HFFc6 (cell line): Measurements from ENCODE around the gene TTC21A. TPM values are rescaled to one million over a fixed set of nuclear protein-coding genes. Genes with fewer than 3 reads are reported as not detected.

ENCODE experiments used
- DNase-seq: peaks from one replicate; pipeline ENCODE4 v3.0.0-alpha.2; 2018
- H3K27ac Mint-ChIP-seq: 2 replicates; pipeline ENCODE4 v1.8.0; 2020; ENCODE audit warnings: mild to moderate bottlenecking, mixed read lengths
- H3K27me3 Mint-ChIP-seq: 2 replicates; pipeline ENCODE4 v1.8.0; 2021; ENCODE audit warnings: mild to moderate bottlenecking, moderate library complexity, mixed read lengths; ENCODE audit not compliant: insufficient read depth
- H3K36me3 Mint-ChIP-seq: 2 replicates; pipeline ENCODE4 v1.8.0; 2021; ENCODE audit warnings: low read depth, mixed read lengths
- H3K4me1 Mint-ChIP-seq: 2 replicates; pipeline ENCODE4 v1.8.0; 2020; ENCODE audit warnings: low read depth, mixed read lengths
- H3K4me3 Mint-ChIP-seq: 2 replicates; pipeline ENCODE4 v1.8.0; 2020; ENCODE audit warnings: mild to moderate bottlenecking, moderate library complexity, mixed read lengths
- H3K9me3 Mint-ChIP-seq: 2 replicates; pipeline ENCODE4 v1.8.0; 2020; ENCODE audit warnings: mild to moderate bottlenecking, mixed read lengths
- total RNA-seq, 6 experiments: library from RNA; stranded (reverse); fragmentation: NEBNext Ultra II Directional; extraction: Animal tissue kit (Norgen Biotek cat#: 25700); gene quantifications; 2 replicates in 1 of 6; 3 replicates in 5 of 6; pipeline ENCODE4 v1.2.3, GENCODE V29; 2021
- TF ChIP-seq, protein P1 (sequence below): fragments of 200-600 bp; sonication (generic); IDR thresholded peaks from 2 replicates; pipeline ENCODE4 v1.5.0; 2021; ENCODE audit warnings: antibody characterized with exemption, mild to moderate bottlenecking

The TTC21A gene
- total RNA-seq, 6 experiments from 2014 or later, result 0.91 to 2.2 (median 1.8) TPM

DNA sequence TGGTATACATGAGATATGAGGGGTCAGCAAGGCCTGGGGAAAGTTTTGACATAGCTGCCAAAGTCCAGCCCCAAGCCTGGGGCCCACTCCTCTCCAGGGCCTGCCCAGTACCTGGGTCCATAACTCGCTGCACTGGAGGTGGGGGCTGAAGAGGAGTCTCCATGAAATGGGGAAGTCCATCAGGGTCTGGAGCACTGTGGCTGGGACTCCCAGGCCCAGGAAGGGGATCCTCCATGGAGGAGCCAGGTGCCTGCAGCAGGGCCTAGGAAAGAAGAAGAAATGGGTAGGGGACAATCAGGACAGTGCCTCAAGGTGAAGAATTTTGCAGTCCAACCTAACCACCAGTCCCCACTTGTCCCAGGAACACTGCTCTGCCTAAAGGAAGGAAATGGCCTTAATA lies 8.2 kb upstream of the TTC21A start:
- peaks cover 6% of the 10 kb centered on the region for H3K4me1 Mint-ChIP-seq
- H3K4me3 Mint-ChIP-seq, result no peak overlapping the region

DNA sequence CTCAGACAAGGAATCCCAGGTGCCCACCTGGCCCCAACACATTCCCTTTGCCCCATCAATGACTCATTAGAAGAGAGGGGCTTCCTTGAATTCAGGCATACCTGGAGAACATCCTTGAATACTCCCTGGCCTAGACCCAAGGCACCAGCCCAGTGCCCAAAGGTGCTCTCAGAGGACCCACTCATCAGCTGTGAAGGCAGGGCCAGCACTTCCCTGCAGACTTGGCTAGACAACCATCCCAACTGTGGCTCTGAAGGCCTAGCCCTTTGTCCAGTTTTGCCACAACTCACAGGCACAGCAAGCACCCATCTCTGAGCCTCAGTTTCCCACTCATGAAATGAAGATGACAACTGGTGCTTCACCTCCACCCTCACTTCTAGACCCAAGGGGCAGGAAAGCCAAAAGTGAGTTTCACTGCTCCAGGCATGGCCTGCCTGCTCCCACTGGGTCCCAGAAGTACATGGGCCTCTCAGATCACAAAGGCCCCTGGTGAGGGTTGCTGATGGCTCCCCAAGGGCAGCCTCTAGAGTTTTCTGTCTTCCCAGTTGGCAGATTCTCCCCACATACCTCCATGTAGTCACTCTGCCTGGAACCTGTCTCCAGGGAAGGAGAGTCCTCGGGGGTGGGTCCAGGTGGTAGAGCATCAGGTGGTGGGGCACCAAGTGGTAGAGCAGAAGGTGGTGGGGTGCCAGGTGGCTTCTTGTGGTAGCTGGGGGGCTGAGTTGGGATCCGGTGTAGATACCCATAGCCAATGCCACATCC lies 7.6 kb upstream of the TTC21A start:
- H3K9me3 Mint-ChIP-seq, result no peaks in the 10 kb centered on the region
- DNase-seq, result no peak
- H3K4me3 Mint-ChIP-seq, result no peak overlapping the region
- H3K36me3 Mint-ChIP-seq, result peaks cover 7% of the 10 kb centered on the region; the same call in 1 of the 2 replicates
- H3K4me1 Mint-ChIP-seq, result peaks cover 6% of the 10 kb centered on the region
- TF ChIP-seq, protein P1, sequence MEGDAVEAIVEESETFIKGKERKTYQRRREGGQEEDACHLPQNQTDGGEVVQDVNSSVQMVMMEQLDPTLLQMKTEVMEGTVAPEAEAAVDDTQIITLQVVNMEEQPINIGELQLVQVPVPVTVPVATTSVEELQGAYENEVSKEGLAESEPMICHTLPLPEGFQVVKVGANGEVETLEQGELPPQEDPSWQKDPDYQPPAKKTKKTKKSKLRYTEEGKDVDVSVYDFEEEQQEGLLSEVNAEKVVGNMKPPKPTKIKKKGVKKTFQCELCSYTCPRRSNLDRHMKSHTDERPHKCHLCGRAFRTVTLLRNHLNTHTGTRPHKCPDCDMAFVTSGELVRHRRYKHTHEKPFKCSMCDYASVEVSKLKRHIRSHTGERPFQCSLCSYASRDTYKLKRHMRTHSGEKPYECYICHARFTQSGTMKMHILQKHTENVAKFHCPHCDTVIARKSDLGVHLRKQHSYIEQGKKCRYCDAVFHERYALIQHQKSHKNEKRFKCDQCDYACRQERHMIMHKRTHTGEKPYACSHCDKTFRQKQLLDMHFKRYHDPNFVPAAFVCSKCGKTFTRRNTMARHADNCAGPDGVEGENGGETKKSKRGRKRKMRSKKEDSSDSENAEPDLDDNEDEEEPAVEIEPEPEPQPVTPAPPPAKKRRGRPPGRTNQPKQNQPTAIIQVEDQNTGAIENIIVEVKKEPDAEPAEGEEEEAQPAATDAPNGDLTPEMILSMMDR, result no peak
- no peaks in the 10 kb centered on the region; the same call in 1 of the 2 replicates for H3K27me3 Mint-ChIP-seq
- no peak overlapping the region for H3K27ac Mint-ChIP-seq

More for the DNA sequence above, 8.2 kb upstream of the TTC21A start:
- Mint-ChIP-seq H3K36me3 (peaks cover 11% of the 10 kb centered on the region; the same call in 1 of the 2 replicates), H3K27me3 (no peaks in the 10 kb centered on the region; the same call in 1 of the 2 replicates), H3K9me3 (no peaks in the 10 kb centered on the region), H3K27ac (no peak overlapping the region)
- TF ChIP-seq, protein P1, result no peak
- DNase-seq, result no peak

DNA sequence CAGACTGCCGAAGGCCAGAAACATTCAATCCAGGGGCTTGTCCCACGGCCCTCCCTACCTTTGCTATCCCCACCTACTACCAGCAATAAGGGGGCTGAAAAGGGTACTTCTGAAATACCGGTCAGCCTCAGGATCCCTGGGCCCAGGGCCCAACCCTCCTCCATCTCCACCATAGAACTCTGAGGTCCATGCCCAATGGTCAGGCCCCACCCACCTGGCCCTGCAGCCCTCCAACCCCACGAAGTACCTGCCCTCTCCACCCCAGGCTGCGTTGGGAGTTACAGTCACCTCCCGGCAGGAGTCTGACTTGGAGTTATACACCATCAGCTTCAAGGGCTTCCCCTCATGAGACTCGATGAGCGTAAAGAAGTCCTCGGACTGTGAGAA lies 7.0 kb upstream of the TTC21A start:
- H3K4me3 Mint-ChIP-seq, result no peak overlapping the region
- no peaks in the 10 kb centered on the region; the same call in 1 of the 2 replicates for H3K27me3 Mint-ChIP-seq

DNA sequence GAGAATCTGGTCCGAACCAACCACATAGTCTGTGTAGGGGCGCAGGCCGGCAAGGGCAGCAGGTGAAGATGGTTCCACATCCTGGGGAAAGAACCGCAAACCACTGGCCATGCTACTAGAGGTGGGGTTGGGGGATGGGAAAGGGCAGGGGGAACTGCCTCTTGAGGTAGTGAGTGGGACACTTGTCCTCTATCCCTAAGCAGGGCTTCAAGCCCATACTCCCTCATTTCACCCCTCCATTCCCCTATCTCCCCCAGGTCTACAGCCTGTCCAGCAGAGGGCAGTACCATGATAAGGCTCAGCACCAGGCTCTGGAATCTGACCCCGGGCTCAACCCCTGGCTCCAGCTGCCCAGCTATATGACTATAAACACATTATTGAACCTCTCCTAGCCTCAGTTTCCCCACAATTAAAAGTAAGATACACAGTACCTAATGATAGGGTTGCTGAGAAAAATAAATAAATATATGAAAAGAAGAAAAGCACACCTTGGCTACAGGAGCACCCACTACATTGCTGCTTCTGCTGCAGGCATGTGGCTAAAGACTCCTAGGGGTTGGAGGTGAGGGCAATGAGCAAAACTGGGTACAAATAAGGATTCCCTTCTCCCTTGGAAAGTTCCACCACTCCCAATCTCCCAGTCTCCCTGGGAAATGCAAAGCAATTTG lies 6.3 kb upstream of the TTC21A start:
- Mint-ChIP-seq H3K27me3 (no peaks in the 10 kb centered on the region; the same call in 1 of the 2 replicates), H3K27ac (no peak overlapping the region), H3K36me3 (no peaks in the 10 kb centered on the region; the same call in 1 of the 2 replicates), H3K4me3 (no peak overlapping the region), H3K4me1 (peaks cover 18% of the 10 kb centered on the region), H3K9me3 (no peaks in the 10 kb centered on the region)
- TF ChIP-seq, protein P1, result peak; percentile 88
- DNase-seq, result peak; percentile 30

More for the DNA sequence above, 7.0 kb upstream of the TTC21A start:
- no peak for DNase-seq
- Mint-ChIP-seq H3K27ac (no peak overlapping the region), H3K4me1 (peaks cover 11% of the 10 kb centered on the region), H3K36me3 (peaks cover 2% of the 10 kb centered on the region; the same call in 1 of the 2 replicates), H3K9me3 (no peaks in the 10 kb centered on the region)
- TF ChIP-seq, protein P1, result no peak

DNA sequence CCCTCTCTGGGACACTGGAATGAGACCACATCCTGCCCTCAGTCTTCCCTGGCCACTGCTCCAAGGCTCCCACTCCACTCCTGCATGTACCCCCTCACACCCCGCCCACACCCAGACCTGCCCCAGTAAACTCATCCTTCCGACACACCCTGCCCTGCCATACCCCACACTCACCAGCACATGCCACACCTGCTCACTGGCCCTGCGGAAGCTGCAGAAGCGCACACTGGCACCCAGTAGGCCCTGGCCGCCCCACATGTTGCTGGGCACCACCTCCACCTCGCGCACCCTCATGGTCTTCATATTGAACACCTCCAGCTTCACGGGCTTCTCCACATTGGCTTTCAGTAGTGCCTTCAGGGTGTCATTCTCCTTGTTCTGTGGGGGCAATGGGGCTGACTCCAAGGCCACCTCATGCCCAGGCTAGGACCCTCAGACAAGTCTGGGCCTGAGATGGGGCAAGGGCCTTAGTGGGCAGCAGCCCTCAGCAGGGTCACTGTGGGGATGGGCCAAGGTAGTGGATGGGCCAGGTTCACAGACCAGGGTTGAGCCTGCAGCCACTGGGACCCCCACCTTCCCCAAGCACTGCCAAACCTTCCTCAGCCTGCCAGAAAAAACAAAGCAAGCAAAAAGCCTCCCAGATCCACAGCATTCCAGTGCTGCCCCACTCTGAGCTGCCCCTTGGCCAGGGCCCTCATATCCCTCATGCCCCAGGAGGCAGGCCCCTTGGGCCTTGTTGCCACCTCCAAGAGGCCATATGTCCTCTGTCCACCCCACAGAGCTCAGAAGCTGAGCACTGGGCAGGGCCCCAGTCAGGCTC lies 4.8 kb upstream of the TTC21A start:
- H3K4me3 Mint-ChIP-seq, result no peak overlapping the region
- H3K36me3 Mint-ChIP-seq, result no peaks in the 10 kb centered on the region; the same call in 1 of the 2 replicates
- TF ChIP-seq, protein P1, result no peak
- peaks cover 25% of the 10 kb centered on the region for H3K4me1 Mint-ChIP-seq
- H3K27me3 Mint-ChIP-seq, result no peaks in the 10 kb centered on the region; the same call in 1 of the 2 replicates
- DNase-seq, result no peak
- H3K27ac Mint-ChIP-seq, result peak overlapping the region; percentile 33
- no peaks in the 10 kb centered on the region for H3K9me3 Mint-ChIP-seq
